ENCODE measurements around the gene ARHGAP28.
"Not testable (repeated sequence)": the region's sequence is repeated elsewhere in the genome, so short reads cannot be mapped to it uniquely, and the experiment has no call there.

DNA sequence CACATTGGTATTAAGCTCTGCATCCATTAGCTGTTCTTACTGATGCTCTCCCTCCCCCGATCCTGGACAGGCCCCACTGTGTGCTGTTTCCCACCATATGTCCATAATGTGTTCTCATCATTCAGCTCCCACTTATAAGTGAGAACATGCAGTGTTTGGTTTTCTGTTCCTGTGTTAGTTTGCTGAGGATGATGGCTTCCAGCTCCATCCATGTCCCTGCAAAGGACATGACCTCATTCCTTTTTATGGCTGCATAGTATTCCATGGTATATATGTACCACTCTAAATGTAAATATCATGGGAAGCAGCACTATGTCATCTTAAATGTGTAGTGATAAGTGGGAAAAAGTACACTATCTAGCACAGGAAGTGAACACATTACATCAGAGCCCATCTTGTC lies 116.0 kb downstream of the ARHGAP28 start:
- not testable (repeated sequence) for TF ChIP-seq POLR2A, POLR2AphosphoS5 (IDR thresholded peaks at IDR 0.05; ENCODE audit: low read depth, low read length)

All from GM12892 (cell line).